ENCODE measurements around the gene DDRGK1.

Gene DDRGK1

DNA sequence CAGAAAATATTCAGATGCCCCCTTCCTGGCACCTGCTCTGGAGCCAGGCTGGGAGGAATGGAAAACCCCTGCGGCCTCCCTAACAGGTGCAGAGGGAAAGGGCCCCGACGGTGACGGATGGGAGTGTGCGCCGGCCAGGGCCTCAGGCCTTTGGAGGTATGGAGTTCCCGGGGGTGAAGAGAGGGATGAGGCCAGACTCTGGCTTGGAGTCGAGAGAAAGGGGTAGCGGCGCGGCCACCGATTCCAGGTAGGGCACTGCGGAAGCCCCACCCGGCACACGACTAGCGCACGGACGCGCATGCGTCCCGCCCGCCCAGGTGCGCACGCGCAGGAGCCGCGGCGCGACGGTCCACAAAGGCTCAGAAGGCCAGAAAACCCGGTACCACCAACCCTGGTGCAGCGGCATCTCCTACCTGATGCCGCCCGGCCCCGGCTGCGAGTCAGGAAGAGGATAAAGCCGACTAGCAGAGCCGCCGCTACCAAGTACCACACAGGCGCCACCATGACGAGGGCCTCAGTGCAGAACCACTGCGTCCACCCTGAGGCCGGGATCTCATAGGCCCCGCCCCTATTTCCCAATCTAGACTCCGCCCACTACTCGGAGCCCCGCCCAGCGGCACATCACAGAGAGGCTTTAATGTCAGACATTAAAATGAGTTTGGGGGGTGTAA, at the start of gene DDRGK1:
Gene DDRGK1 (minus strand): TSS at position 559 of the 671 bp plus-strand sequence. CDS start 55 bp downstream, at position 504.
- peak within 1 kb of the TSS; percentile 88 for H3K4me3 ChIP-seq (ENCODE audit: control insufficient read depth, low read depth, low read length)

DNA sequence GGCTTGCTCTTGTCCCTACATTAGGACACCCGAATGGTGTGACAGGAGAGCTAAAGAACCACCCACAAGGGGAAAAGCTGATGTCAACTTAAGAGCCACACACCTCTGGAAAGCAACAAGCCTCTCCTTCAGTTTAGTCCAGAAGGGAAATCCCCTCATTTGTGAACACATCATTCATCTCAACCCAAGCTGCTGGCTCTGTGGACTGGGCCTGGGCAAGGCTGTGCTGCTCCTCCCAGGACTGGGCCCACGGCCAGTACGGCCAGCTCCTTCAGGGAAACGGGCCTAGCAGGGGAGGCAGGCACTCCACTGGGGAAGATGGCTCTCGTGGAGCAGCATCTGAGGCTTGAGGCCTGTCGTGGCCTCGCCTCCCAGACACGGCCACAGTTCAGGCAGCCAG, 47.3 kb upstream of the DDRGK1 start:
- H3K4me3 ChIP-seq (ENCODE audit: control insufficient read depth, low read depth, low read length): no peak overlapping the region
- peak; percentile 36 for DNase-seq (ENCODE audit: low read depth)
- TF ChIP-seq CTCF (conservative IDR thresholded peaks at IDR 0.05; ENCODE audit: control insufficient read depth, insufficient read depth, low read depth, low read length): no peak

More for the DNA sequence above, at the start of gene DDRGK1:
- TF ChIP-seq CTCF (conservative IDR thresholded peaks at IDR 0.05; ENCODE audit: control insufficient read depth, insufficient read depth, low read depth, low read length): no peak
- DNase-seq (ENCODE audit: low read depth): peak; percentile 74

DNA sequence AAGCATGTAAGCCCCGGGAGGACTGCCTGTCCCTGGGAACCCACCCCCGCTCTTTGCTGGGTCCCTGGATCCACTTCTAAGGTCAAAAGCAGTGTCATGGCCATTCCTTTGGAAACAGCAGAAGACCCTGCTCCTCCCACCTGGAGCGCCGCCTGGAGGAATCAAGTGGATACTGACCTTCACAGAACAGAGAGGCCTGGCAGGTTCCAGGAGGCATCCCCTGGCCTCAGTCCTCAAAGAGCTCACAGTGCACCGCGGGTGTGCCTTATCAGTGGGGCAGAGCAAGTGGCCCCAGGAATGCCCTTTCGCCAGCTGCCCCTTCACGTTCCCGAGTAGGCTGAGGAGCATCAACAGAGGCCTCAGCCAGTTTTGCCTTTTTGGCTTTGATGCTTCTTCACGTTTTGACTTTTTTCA, 45.6 kb upstream of the DDRGK1 start:
- DNase-seq (ENCODE audit: low read depth): no peak
- peak; percentile 23 for TF ChIP-seq CTCF (conservative IDR thresholded peaks at IDR 0.05; ENCODE audit: control insufficient read depth, insufficient read depth, low read depth, low read length)
- no peak overlapping the region for H3K4me3 ChIP-seq (ENCODE audit: control insufficient read depth, low read depth, low read length)

- H3K4me3 ChIP-seq (ENCODE audit: control insufficient read depth, low read depth, low read length): peak overlapping the region; percentile 24
- DNase-seq (ENCODE audit: low read depth): no peak
Observed at GRCh38 chr20:3248993-3249347, 44.5 kb upstream of the DDRGK1 start.

GRCh38 chr20:3248167-3248992, 43.9 kb upstream of the DDRGK1 start:
- peak; percentile 44 for DNase-seq (ENCODE audit: low read depth)
- TF ChIP-seq CTCF (conservative IDR thresholded peaks at IDR 0.05; ENCODE audit: control insufficient read depth, insufficient read depth, low read depth, low read length): no peak
- peak overlapping the region; percentile 24 for H3K4me3 ChIP-seq (ENCODE audit: control insufficient read depth, low read depth, low read length)

More at GRCh38 chr20:3248993-3249347, 44.5 kb upstream of the DDRGK1 start:
- no peak for TF ChIP-seq CTCF (conservative IDR thresholded peaks at IDR 0.05; ENCODE audit: control insufficient read depth, insufficient read depth, low read depth, low read length)

GRCh38 chr20:3247638-3248037, 43.2 kb upstream of the DDRGK1 start:
- no peak for DNase-seq (ENCODE audit: low read depth)
- no peak overlapping the region for H3K4me3 ChIP-seq (ENCODE audit: control insufficient read depth, low read depth, low read length)
- TF ChIP-seq CTCF (conservative IDR thresholded peaks at IDR 0.05; ENCODE audit: control insufficient read depth, insufficient read depth, low read depth, low read length): no peak
